Smooth muscle cell (in vitro differentiated cells): ENCODE results near the gene TMCC3. TPM values are rescaled to one million over a fixed set of nuclear protein-coding genes. Genes with fewer than 3 reads are reported as not detected.

Source experiments
- DNase-seq: peaks from one replicate; lab custom pipeline; 2025; ENCODE audit not compliant: unreplicated experiment; lab: John Stamatoyannopoulos, UW
- H2AFZ ChIP-seq: fragments of 200-600 bp; sonication (generic); 2 replicates; pipeline ENCODE4 v1.6.0; 2016; ENCODE audit warnings: antibody characterized with exemption, low read depth, mild to moderate bottlenecking
- H3F3A ChIP-seq: fragments of 200-600 bp; sonication (generic); 2 replicates; pipeline ENCODE4 v1.6.0; 2017; ENCODE audit warnings: antibody characterized with exemption, low read depth
- H3K27ac ChIP-seq: fragments of 200-600 bp; sonication (generic); 2 replicates; pipeline ENCODE4 v1.5.1; 2016; ENCODE audit warnings: low read depth, mild to moderate bottlenecking
- H3K27me3 ChIP-seq: fragments of 200-600 bp; sonication (generic); 2 replicates; pipeline ENCODE4 v1.6.1; 2016; ENCODE audit warnings: low read depth, mild to moderate bottlenecking
- H3K36me3 ChIP-seq: fragments of 200-600 bp; sonication (generic); 2 replicates; pipeline ENCODE4 v1.5.1; 2016; ENCODE audit warnings: low read depth
- H3K4me1 ChIP-seq: fragments of 200-600 bp; sonication (generic); 2 replicates; pipeline ENCODE4 v1.5.1; 2016; ENCODE audit warnings: low read depth
- H3K4me2 ChIP-seq: fragments of 200-600 bp; sonication (generic); 2 replicates; pipeline ENCODE4 v1.6.0; 2016; ENCODE audit warnings: mild to moderate bottlenecking
- H3K4me3 ChIP-seq: fragments of 200-600 bp; sonication (generic); 2 replicates; pipeline ENCODE4 v1.5.1; 2016; ENCODE audit warnings: mild to moderate bottlenecking
- H3K79me2 ChIP-seq: fragments of 200-600 bp; sonication (generic); 2 replicates; pipeline ENCODE4 v1.6.0; 2016; ENCODE audit warnings: low read depth, mild to moderate bottlenecking
- H3K9ac ChIP-seq: fragments of 200-600 bp; sonication (generic); 2 replicates; pipeline ENCODE4 v1.6.0; 2016; ENCODE audit warnings: low read depth
- H3K9me3 ChIP-seq: fragments of 200-600 bp; sonication (generic); replicated peaks from 2 replicates; pipeline ENCODE4 v1.5.1; 2016; ENCODE audit warnings: low read depth
- H4K20me1 ChIP-seq: fragments of 200-600 bp; sonication (generic); 2 replicates; pipeline ENCODE4 v1.6.0; 2016; ENCODE audit warnings: low read depth
- CTCF ChIP-seq: fragments of 200-600 bp; sonication (generic); IDR thresholded peaks from 2 replicates; pipeline ENCODE4 v1.5.1; 2017; ENCODE audit warnings: borderline replicate concordance, mild to moderate bottlenecking, antibody characterized with exemption; ENCODE audit not compliant: insufficient read depth, poor library complexity, severe bottlenecking
- WGBS: methylation state at CpG from one replicate; pipeline ENCODE4 v1.1.7; 2016; ENCODE audit warnings: low lambda C conversion rate; 5-methylcytosine and 5-hydroxymethylcytosine counted together
- microRNA-seq: library from miRNA; unstranded; fragments of <30 nt; microRNA quantifications from one replicate; pipeline ENCODE4, GENCODE V29; 2016; ENCODE audit warnings: borderline number of aligned reads
- polyA plus RNA-seq: library from polyadenylated mRNA; unstranded; fragments of >200 nt; fragmentation: Nextera tagmentation; extraction: Ambion mirVana; gene quantifications from 2 replicates; pipeline ENCODE4 v1.2.1, GENCODE V29; 2016
- small RNA-seq: library from RNA; depleted of rRNA; stranded (forward); fragments of <200 nt; gene quantifications from one replicate; pipeline ENCODE3, GENCODE V24; 2014
- total RNA-seq: library from RNA; depleted of rRNA; stranded (reverse); fragments of >200 nt; gene quantifications from 2 replicates; pipeline ENCODE4 v1.2.3, GENCODE V29; 2014

The TMCC3 gene
- total and polyA plus RNA-seq, 2 experiments from 2014 or later, result 7.0 to 11.2 TPM

GRCh38 chr12:94531196-94531720 lies 119.1 kb downstream of the TMCC3 start:
- H3K36me3 ChIP-seq, result no peaks in the 10 kb centered on the region
- no peaks in the 10 kb centered on the region for H4K20me1 ChIP-seq
- no peaks in the 10 kb centered on the region for H3K9me3 ChIP-seq
- no peaks in the 10 kb centered on the region for H3F3A ChIP-seq
- WGBS, result 89% methylated on average over 6 of the region's 6 CpGs
- H3K27me3 ChIP-seq, result peaks cover 16% of the 10 kb centered on the region
- no peaks in the 10 kb centered on the region for H3K4me1 ChIP-seq
- H3K79me2 ChIP-seq, result no peaks in the 10 kb centered on the region
- DNase-seq, result no peak
- H2AFZ ChIP-seq, result no peak overlapping the region
- H3K27ac ChIP-seq, result no peak overlapping the region
- H3K4me2 ChIP-seq, result no peak overlapping the region
- H3K4me3 ChIP-seq, result no peak overlapping the region
- TF ChIP-seq CTCF, result no peak
- H3K9ac ChIP-seq, result no peak overlapping the region

DNA sequence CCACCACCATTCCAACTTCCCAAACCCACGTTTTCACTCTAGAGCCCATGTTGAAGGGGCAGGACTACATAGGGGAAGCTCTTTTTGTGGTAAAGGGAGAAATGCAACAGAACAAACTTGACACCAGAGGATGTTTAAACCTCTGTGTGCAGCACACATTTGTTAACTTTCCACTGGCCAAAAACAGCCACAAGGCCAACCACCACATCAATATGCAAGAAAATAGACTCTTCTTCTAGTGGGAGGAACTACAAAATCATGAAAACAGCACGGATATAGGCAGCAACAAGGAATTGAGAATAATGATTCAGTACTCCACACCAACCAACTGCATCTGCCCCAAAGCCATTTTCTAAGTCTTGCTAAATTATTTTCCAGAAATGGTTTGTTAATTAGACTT lies 124.4 kb downstream of the TMCC3 start:
- no peak for TF ChIP-seq CTCF
- H3K9me3 ChIP-seq, result no peaks in the 10 kb centered on the region
- no peak for DNase-seq
- no peaks in the 10 kb centered on the region for H3K4me1 ChIP-seq
- no peak overlapping the region for H3K4me2 ChIP-seq
- H3K27me3 ChIP-seq, result peaks cover 33% of the 10 kb centered on the region
- no peak overlapping the region for H3K9ac ChIP-seq
- 85% methylated on average over 2 of the region's 2 CpGs for WGBS
- H2AFZ ChIP-seq, result no peak overlapping the region
- H4K20me1 ChIP-seq, result no peaks in the 10 kb centered on the region
- H3K4me3 ChIP-seq, result no peak overlapping the region
- no peaks in the 10 kb centered on the region for H3F3A ChIP-seq
- H3K36me3 ChIP-seq, result no peaks in the 10 kb centered on the region
- H3K79me2 ChIP-seq, result no peaks in the 10 kb centered on the region
- no peak overlapping the region for H3K27ac ChIP-seq

Small RNA genes lying within 50 kb of the gene (microRNA-seq; reads per million reads assigned to microRNA genes)
- not detected for gene MIR5700

Small RNA genes lying within 50 kb of the gene (small RNA-seq; reads per million reads assigned to genes)
- gene LSM3P2, result 0.34 reads per million, percentile 9 among the genes with 10 or more reads in this experiment
- not detected for gene MIR5700

Other genes starting within 250 kb of the TMCC3 start
- 12.6 and 30.3 TPM in 2 replicates for gene CEP83, start 190.7 kb downstream of the TMCC3 start, total RNA-seq
- gene CEP83, start 190.7 kb downstream of the TMCC3 start, polyA plus RNA-seq, result 2.8 and 9.0 TPM in 2 replicates